Activated gamma-delta T cell treated with Interleukin-2 at 50 U/mL for 16 hours (primary cell): ENCODE results near the gene DENND4A.

Experiments used
- DNase-seq: peaks from one replicate; pipeline ENCODE4 v3.0.0-alpha.2; 2020

DENND4A gene

DNA sequence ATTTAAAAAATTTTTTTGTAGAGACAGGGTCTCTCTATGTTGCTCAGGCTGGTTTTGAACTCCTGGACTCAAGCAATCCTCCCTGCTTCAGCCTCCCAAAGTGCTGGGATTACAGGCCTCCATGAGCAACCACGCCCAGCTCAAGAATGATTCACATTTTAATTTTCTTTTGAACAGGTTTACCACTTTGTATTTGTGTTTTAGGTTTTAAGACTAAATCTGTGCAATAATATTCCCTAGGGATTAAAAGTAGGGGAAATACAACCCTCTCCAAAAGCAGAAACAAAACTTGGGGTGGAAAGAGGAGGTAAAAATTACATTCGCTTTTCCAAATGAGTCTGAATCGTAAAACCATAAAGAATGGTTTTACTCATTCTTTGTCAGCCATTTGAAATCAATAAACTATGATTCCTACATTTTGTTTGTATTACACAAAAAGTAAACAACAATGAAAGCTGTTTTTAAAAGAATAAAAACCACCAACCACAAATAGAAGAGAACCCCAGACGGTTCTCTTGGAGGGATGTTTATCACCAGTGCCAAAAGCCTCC is 132.5 kb downstream of the DENND4A start:
- DNase-seq = no peak

- no peak for DNase-seq
Measured at GRCh38 chr15:65655457-65655856, 136.6 kb downstream of the DENND4A start.

- DNase-seq = no peak
Measured at GRCh38 chr15:65655026-65655425, 137.1 kb downstream of the DENND4A start.

DNA sequence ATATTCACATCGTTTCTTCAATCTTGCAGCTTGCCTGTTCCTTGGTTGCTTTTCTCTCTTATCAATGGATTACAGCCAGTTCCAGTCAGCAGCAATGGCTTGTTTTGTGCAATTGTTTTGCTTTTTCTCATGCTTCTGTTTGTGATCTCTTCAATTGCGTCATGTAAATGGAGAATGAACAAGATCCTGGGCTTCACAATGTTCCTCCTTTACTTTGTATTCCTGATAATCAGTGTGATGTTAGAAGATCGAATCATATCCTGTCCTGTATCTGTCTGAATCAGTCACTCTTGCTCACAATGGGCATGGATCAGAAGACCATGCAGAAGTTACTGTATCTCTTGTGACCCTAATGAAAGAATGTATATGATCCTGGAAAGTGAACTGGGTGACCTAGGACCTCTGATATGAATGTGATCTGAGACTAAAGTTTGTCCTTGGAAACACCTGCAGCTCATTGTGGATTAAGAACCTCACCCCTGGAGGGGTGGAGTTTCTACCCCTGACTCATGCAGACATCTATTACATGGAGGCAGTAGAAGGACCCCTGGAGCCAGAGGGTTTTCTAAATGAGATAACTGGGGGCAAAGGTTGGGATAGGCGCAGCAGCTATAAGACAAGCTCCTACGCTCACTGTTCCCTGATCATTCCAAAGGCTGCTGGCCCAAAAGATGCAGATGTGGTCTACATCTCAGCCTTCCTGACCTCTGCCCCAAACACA is 138.1 kb downstream of the DENND4A start:
- no peak for DNase-seq

DNA sequence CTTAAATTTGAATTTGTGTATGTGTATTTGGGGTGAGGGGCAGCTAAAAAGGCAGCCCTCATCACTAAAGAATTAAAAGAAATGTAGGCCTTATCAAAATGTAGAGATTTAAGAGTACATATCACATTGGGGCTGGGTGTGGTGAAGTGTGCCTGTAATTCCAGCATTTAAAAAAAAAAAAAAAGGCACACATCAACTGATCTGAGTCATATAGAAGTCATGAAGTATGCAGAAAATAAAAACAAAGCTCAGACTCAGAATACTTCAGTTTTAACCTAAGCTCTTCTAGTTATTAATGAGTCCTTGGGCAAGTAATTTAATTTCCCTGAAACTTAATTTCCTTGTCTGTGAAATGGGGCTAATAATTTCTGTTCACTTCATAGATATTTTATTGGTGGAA is 138.8 kb downstream of the DENND4A start:
- DNase-seq = no peak

GRCh38 chr15:65651831-65652749 is 140.0 kb downstream of the DENND4A start:
- DNase-seq = no peak

DNA sequence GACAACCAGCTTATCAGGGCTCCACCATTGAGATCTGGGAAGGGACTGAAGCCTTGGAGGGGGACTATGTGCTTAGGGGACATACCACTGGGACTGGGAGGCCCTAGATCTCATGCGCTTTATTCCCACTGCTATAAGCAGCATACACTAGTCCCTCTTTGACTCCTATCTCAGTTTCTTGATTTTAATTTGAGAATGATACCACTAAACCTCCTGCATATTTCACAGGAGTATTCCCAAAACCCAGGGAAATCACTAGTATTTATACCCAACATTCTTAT is 141.1 kb downstream of the DENND4A start:
- DNase-seq = no peak

DNA sequence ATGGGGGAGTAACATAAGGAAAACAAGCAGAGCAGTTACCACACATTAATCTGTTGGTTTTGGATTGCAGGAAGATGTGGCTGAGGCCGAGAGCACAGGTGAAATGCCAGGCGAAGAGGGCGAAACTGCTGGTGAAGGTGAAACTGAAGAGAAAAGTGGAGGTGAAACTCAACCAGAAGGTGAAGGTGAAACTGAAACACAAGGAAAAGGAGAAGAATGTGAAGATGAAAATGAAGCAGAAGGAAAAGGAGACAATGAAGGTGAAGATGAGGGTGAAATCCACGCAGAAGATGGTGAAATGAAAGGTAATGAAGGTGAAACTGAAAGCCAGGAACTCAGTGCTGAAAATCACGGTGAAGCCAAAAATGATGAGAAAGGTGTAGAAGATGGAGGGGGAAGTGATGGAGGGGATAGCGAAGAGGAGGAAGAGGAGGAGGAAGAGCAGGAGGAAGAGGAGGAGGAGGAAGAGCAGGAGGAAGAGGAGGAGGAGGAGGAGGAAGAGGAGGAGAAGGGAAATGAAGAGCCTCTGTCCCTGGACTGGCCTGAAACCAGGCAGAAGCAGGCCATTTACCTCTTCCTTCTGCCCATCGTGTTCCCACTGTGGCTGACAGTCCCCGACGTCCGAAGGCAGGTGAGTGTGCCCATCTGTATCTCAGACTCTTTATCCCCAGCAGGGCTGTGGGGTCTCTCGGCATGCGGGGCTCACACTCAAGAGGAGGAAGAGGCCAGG is 141.6 kb downstream of the DENND4A start:
- DNase-seq = no peak

DNA sequence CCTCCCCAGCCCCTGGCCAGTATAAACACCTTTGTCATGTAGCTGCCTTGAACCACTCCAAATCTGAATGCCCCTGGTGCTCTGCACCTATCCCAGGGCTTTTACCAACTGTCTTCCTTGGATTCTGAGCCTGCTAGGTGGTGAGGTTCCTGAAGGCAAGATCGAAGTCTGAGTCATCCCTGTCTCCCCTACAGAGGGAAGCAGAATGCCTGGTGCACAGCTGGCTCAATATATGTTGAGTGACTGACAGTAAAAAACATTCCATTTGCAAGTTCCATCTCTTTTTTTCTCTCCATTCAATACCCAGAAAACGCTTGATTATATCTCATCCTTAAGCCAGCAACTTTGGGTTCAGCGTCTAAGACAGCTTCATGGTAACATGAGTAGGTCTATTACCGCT is 145.6 kb downstream of the DENND4A start:
- no peak for DNase-seq

DNA sequence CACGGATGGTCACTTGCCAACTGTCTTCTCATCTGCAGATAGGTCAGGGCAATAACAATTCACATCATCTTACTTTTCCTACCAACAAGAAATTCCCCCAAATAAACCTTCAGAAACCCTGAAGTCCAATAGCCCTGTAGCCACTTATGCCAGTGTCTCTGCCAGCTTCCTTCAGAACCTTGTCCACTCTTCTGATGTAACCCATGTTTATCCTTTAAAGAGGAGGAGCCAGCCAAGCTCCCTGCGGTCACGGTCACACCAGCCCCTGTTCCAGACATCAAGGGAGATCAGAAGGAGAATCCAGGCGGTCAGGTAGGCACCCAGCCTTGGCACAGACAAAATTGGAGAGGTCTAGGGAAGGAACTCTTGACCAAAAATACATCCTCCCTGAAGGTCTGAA is 146.7 kb downstream of the DENND4A start:
- DNase-seq = no peak

GRCh38 chr15:65644282-65644681 is 147.8 kb downstream of the DENND4A start:
- no peak for DNase-seq

GRCh38 chr15:65642594-65642993 is 149.5 kb downstream of the DENND4A start:
- DNase-seq = no peak

GRCh38 chr15:65641768-65642475 is 150.2 kb downstream of the DENND4A start:
- DNase-seq = no peak

- DNase-seq = no peak
Measured at GRCh38 chr15:65639509-65639908, 152.6 kb downstream of the DENND4A start.

DNA sequence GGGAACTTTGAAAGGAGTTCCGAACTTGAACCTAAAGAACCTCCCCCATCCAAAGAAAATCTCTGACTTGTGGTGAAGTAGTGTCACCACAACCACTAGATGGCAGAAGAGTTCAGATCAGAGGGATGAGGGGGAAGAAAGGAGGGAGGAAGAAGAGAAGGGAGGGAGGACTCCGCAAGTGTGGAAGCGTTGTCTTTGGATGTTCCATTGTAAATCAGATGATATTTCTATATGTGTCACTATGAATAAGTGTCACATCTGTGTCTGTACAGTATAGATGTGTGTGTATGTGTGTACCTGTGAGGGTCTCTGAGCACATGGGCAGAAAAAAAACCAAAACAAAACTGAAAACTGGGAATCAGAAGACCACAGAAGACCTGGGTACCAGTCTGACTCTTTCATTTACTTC is 153.4 kb downstream of the DENND4A start:
- DNase-seq = peak; percentile 23

- no peak for DNase-seq
Measured at GRCh38 chr15:65638109-65638508, 154.0 kb downstream of the DENND4A start.

DNA sequence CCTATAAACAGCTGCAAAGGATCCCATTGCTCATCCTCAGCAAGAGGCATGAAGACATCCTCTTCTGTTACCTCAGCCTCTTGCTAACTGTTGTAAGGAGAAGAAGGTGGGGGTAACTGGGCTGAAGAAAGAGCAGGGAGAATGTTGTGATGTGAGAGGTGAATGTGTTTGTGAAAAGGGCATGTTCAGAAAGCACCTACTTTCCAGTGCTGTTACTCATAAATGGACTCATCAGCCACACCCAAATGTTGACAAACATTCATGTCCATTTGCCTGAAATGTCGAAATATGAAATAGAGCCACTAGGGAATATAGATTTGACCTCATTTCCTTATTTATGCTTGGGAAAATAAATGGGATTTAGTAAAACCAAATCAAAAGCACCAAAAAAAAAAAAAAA is 157.7 kb downstream of the DENND4A start:
- no peak for DNase-seq

DNA sequence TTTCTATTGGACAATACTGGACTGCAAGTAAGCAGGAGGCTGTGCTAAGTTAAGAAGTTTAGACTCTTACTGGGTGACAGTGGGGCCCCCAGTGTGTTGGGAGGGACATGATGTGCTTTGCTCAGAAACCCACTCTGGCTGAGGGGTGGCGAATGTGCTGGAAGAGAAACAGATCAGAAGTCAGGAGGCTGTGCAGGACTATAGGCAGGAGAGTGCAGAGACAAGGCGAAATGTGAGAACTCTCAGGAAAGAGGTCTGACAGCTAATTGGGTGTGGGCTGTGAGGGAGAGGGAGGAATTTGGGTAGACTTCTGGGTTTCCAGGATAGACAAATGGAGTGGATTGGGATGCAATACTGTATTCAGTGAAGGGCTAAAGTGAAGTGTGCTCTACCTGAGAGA is 158.3 kb downstream of the DENND4A start:
- no peak for DNase-seq

- no peak for DNase-seq
Measured at GRCh38 chr15:65632780-65633375, 159.2 kb downstream of the DENND4A start.

- DNase-seq = no peak
Measured at GRCh38 chr15:65631503-65631902, 160.6 kb downstream of the DENND4A start.

- no peak for DNase-seq
Measured at GRCh38 chr15:65630760-65631159, 161.3 kb downstream of the DENND4A start.

DNA sequence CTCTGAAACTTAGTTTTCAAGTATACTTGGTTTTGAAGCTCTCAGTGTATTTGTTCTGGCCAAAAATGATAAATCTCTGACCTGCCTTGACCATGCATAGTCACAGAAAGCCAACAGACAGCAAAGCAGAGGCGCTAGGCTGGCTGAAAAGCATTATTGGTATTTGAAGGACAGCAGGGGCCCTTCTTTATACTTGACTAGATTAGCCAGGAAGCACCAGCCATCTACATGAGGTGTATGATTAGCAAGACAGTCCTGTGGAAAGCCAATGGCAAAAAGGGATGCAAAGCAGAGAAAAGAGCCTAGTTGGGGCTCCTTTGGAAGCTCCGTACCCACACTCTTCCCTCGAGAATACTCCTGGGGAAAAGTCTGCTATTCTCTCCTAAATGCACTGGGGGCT is 162.5 kb downstream of the DENND4A start:
- DNase-seq = no peak
